ENCODE data around the gene ADK. TPM values are rescaled to one million over a fixed set of nuclear protein-coding genes. Genes with fewer than 3 reads are reported as not detected.
"Not testable (repeated sequence)": the region's sequence is repeated elsewhere in the genome, so short reads cannot be mapped to it uniquely, and the experiment has no call there.

ADK gene
- total and polyA plus RNA-seq, 7 experiments from 2014 or later: 20.7 to 43.8 (median 25.3) TPM

GRCh38 chr10:74437822-74438221 lies 286.8 kb downstream of the ADK start:
- Mint-ChIP-seq H3K4me3 (no peak overlapping the region), H3K27me3 (no peaks in the 10 kb centered on the region), H3K27ac (peak overlapping the region in 6 of 9 donors; percentile 2 to 50 (median 6)), H3K36me3 (peaks cover 0 to 13% (median 7%) of the 10 kb centered on the region in 5 donors), H3K9me3 (no peaks in the 10 kb centered on the region), H3K4me1 (peaks cover 4 to 32% (median 21%) of the 10 kb centered on the region in 7 donors)
- intact Hi-C loops (cut with micrococcal nuclease): no loop called here
- ChIA-PET POLR2A (interaction anchor here (0.7 kb wide), 1 partner anchor 99 kb away, joined by 4 read pairs; no protein-coding TSS in a partner anchor), CTCF (no interaction called here)
- ATAC-seq (no peak), DNase-seq (no peak)
- no peaks in the 10 kb centered on the region for H3K36me3 ChIP-seq (ENCODE audit: control insufficient read depth in 2 of 3, insufficient read depth in 3 of 3, low read length in 3 of 3)
- H3K9me3 ChIP-seq (ENCODE audit: control insufficient read depth in 2 of 3, low read length in 3 of 3): no peaks in the 10 kb centered on the region
- no peaks in the 10 kb centered on the region for H3K27me3 ChIP-seq (ENCODE audit: control insufficient read depth in 2 of 2, insufficient read depth in 2 of 2, low read length in 2 of 2)
- H3K27ac ChIP-seq (ENCODE audit: low read depth, low read length): no peak overlapping the region
- H3K4me3 ChIP-seq (ENCODE audit: low read length): no peak overlapping the region
- peaks cover 0 to 8% of the 10 kb centered on the region in 2 donors for H3K4me1 ChIP-seq (ENCODE audit: control insufficient read depth in 2 of 2, insufficient read depth in 2 of 2, low read length in 2 of 2)

DNA sequence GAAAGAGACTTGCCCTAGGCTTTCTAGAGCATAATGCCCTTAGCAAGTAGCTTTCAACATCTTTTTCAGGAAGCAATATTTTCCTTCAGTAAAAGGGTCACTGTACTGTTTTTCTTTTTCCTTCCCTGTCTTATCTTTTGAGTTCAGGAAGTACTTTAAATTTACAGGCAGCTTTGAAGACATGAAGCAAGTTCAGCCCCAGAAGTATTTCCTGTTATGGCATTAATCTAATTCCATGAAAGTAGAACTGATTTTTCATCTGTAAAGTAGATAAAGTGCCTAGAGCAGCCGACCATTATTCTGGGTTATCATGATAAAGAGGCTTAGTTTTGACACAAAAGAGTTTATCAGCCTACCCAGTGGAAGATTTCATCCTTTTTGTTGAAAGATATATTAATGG lies 288.2 kb downstream of the ADK start:
- H3K4me1 ChIP-seq (ENCODE audit: control insufficient read depth in 2 of 2, insufficient read depth in 2 of 2, low read length in 2 of 2): peaks cover 0 to 8% of the 10 kb centered on the region in 2 donors
- no peaks in the 10 kb centered on the region for H3K9me3 ChIP-seq (ENCODE audit: control insufficient read depth in 2 of 3, low read length in 3 of 3)
- peaks cover 0 to 13% (median 9%) of the 10 kb centered on the region in 5 donors for H3K36me3 Mint-ChIP-seq
- CTCF ChIA-PET: no interaction called here
- H3K36me3 ChIP-seq (ENCODE audit: control insufficient read depth in 2 of 3, insufficient read depth in 3 of 3, low read length in 3 of 3): no peaks in the 10 kb centered on the region
- intact Hi-C loops (cut with micrococcal nuclease): no loop called here
- peak overlapping the region in 7 of 9 donors; percentile 3 to 53 (median 40) for H3K27ac Mint-ChIP-seq
- H3K4me3 Mint-ChIP-seq: peak overlapping the region in 5 of 10 donors; percentile 6 to 32 (median 21)
- DNase-seq (peak in 1 of 9 donors; percentile 4), ATAC-seq (no peak)
- H3K4me3 ChIP-seq (ENCODE audit: low read length): no peak overlapping the region
- POLR2A ChIA-PET: no interaction called here
- H3K9me3 Mint-ChIP-seq: no peaks in the 10 kb centered on the region
- H3K27ac ChIP-seq (ENCODE audit: low read depth, low read length): no peak overlapping the region
- no peaks in the 10 kb centered on the region for H3K27me3 Mint-ChIP-seq
- H3K27me3 ChIP-seq (ENCODE audit: control insufficient read depth in 2 of 2, insufficient read depth in 2 of 2, low read length in 2 of 2): no peaks in the 10 kb centered on the region
- H3K4me1 Mint-ChIP-seq: peaks cover 4 to 32% (median 21%) of the 10 kb centered on the region in 7 donors

GRCh38 chr10:74445493-74445892 lies 294.5 kb downstream of the ADK start:
- Mint-ChIP-seq H3K36me3 (peaks cover 0 to 11% (median 3%) of the 10 kb centered on the region in 5 donors), H3K27me3 (no peaks in the 10 kb centered on the region), H3K4me1 (peaks cover 0 to 24% (median 12%) of the 10 kb centered on the region in 7 donors), H3K27ac (peak overlapping the region in 2 of 9 donors; percentile 33 to 39), H3K4me3 (peak overlapping the region in 1 of 10 donors; percentile 29), H3K9me3 (no peaks in the 10 kb centered on the region)
- Histone ChIP-seq H3K27ac (ENCODE audit: low read depth, low read length) (no peak overlapping the region), H3K4me1 (ENCODE audit: control insufficient read depth in 2 of 2, insufficient read depth in 2 of 2, low read length in 2 of 2) (peaks cover 0 to 9% of the 10 kb centered on the region in 2 donors), H3K36me3 (ENCODE audit: control insufficient read depth in 2 of 3, insufficient read depth in 3 of 3, low read length in 3 of 3) (no peaks in the 10 kb centered on the region), H3K4me3 (ENCODE audit: low read length) (no peak overlapping the region), H3K9me3 (ENCODE audit: control insufficient read depth in 2 of 3, low read length in 3 of 3) (no peaks in the 10 kb centered on the region), H3K27me3 (ENCODE audit: control insufficient read depth in 2 of 2, insufficient read depth in 2 of 2, low read length in 2 of 2) (no peaks in the 10 kb centered on the region)
- ChIA-PET CTCF (interaction anchor here (0.7 kb wide), 1 partner anchor 9 kb away, joined by 3 read pairs; no protein-coding TSS in a partner anchor), POLR2A (no interaction called here)
- intact Hi-C loops (cut with micrococcal nuclease): no loop called here
- no peak for ATAC-seq
- DNase-seq: peak in 5 of 9 donors; percentile 10 to 32 (median 14)

- no peaks in the 10 kb centered on the region for H3K27me3 Mint-ChIP-seq
- Histone ChIP-seq H3K27me3 (ENCODE audit: control insufficient read depth in 2 of 2, insufficient read depth in 2 of 2, low read length in 2 of 2) (no peaks in the 10 kb centered on the region), H3K27ac (ENCODE audit: low read depth, low read length) (no peak overlapping the region), H3K4me3 (ENCODE audit: low read length) (no peak overlapping the region), H3K4me1 (ENCODE audit: control insufficient read depth in 2 of 2, insufficient read depth in 2 of 2, low read length in 2 of 2) (peaks cover 0 to 3% of the 10 kb centered on the region in 2 donors), H3K9me3 (ENCODE audit: control insufficient read depth in 2 of 3, low read length in 3 of 3) (no peaks in the 10 kb centered on the region), H3K36me3 (ENCODE audit: control insufficient read depth in 2 of 3, insufficient read depth in 3 of 3, low read length in 3 of 3) (no peaks in the 10 kb centered on the region)
- H3K27ac Mint-ChIP-seq: no peak overlapping the region
- ChIA-PET POLR2A (no interaction called here), CTCF (no interaction called here)
- intact Hi-C loops (cut with micrococcal nuclease): no loop called here
- ATAC-seq (no peak), DNase-seq (no peak)
- peaks cover 0 to 6% (median 5%) of the 10 kb centered on the region in 7 donors for H3K4me1 Mint-ChIP-seq
- H3K4me3 Mint-ChIP-seq: no peak overlapping the region
- H3K36me3 Mint-ChIP-seq: peaks cover 0 to 20% (median 10%) of the 10 kb centered on the region in 5 donors
- H3K9me3 Mint-ChIP-seq: peaks cover 0 to 7% (median 0%) of the 10 kb centered on the region in 11 donors
Measured at GRCh38 chr10:74450602-74451001, 299.6 kb downstream of the ADK start.

- H3K36me3 Mint-ChIP-seq: peaks cover 5 to 24% (median 17%) of the 10 kb centered on the region in 5 donors
- no peak overlapping the region for H3K4me3 Mint-ChIP-seq
- no peaks in the 10 kb centered on the region for H3K4me1 ChIP-seq (ENCODE audit: control insufficient read depth in 2 of 2, insufficient read depth in 2 of 2, low read length in 2 of 2)
- POLR2A ChIA-PET: no interaction called here
- no peaks in the 10 kb centered on the region for H3K9me3 ChIP-seq (ENCODE audit: control insufficient read depth in 2 of 3, low read length in 3 of 3)
- intact Hi-C loops (cut with micrococcal nuclease): no loop called here
- no peak for ATAC-seq
- no peak overlapping the region for H3K4me3 ChIP-seq (ENCODE audit: low read length)
- no peak for DNase-seq
- CTCF ChIA-PET: no interaction called here
- no peaks in the 10 kb centered on the region for H3K36me3 ChIP-seq (ENCODE audit: control insufficient read depth in 2 of 3, insufficient read depth in 3 of 3, low read length in 3 of 3)
- H3K27me3 ChIP-seq (ENCODE audit: control insufficient read depth in 2 of 2, insufficient read depth in 2 of 2, low read length in 2 of 2): no peaks in the 10 kb centered on the region
- peaks cover 0 to 12% (median 3%) of the 10 kb centered on the region in 11 donors for H3K9me3 Mint-ChIP-seq
- H3K27ac ChIP-seq (ENCODE audit: low read depth, low read length): no peak overlapping the region
- peak overlapping the region in 1 of 9 donors; percentile 13 for H3K27ac Mint-ChIP-seq
- H3K27me3 Mint-ChIP-seq: no peaks in the 10 kb centered on the region
- H3K4me1 Mint-ChIP-seq: peaks cover 0 to 2% (median 2%) of the 10 kb centered on the region in 7 donors
Measured at GRCh38 chr10:74451127-74451829, 300.3 kb downstream of the ADK start.

DNA sequence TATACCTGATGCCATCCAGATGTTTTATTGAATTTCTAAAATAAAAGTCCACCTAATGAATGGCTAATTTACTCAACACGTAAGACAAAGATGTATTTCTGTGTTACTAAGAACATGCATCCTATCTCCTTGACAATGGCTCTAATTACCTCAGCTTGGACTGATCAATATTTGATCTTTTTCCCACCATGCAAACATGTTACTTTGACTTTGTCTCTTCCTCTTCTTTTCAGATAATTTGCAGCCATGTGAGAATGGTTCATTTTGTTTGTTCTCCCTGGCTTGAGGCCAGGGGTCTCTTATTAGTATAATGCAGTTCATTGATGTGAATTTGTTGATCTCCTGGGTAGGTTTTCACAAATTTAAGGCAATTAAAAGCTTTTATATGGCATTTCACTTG lies 302.1 kb downstream of the ADK start:
- H3K36me3 ChIP-seq (ENCODE audit: control insufficient read depth in 2 of 3, insufficient read depth in 3 of 3, low read length in 3 of 3): no peaks in the 10 kb centered on the region
- peak overlapping the region in 1 of 9 donors; percentile 17 for H3K27ac Mint-ChIP-seq
- H3K27me3 ChIP-seq (ENCODE audit: control insufficient read depth in 2 of 2, insufficient read depth in 2 of 2, low read length in 2 of 2): no peaks in the 10 kb centered on the region
- peaks cover 5 to 30% (median 25%) of the 10 kb centered on the region in 5 donors for H3K36me3 Mint-ChIP-seq
- H3K4me3 Mint-ChIP-seq: no peak overlapping the region
- ChIA-PET CTCF (no interaction called here), POLR2A (no interaction called here)
- H3K9me3 Mint-ChIP-seq: peaks cover 0 to 18% (median 5%) of the 10 kb centered on the region in 11 donors
- H3K27ac ChIP-seq (ENCODE audit: low read depth, low read length): no peak overlapping the region
- intact Hi-C loops (cut with micrococcal nuclease): no loop called here
- DNase-seq: no peak
- H3K4me1 ChIP-seq (ENCODE audit: control insufficient read depth in 2 of 2, insufficient read depth in 2 of 2, low read length in 2 of 2): no peaks in the 10 kb centered on the region
- no peaks in the 10 kb centered on the region for H3K27me3 Mint-ChIP-seq
- H3K4me1 Mint-ChIP-seq: peaks cover 0 to 3% (median 0%) of the 10 kb centered on the region in 7 donors
- no peak overlapping the region for H3K4me3 ChIP-seq (ENCODE audit: low read length)
- no peak for ATAC-seq
- no peaks in the 10 kb centered on the region for H3K9me3 ChIP-seq (ENCODE audit: control insufficient read depth in 2 of 3, low read length in 3 of 3)

- H3K36me3 ChIP-seq (ENCODE audit: control insufficient read depth in 2 of 3, insufficient read depth in 3 of 3, low read length in 3 of 3); H3K4me3 ChIP-seq (ENCODE audit: low read length); H3K4me1 ChIP-seq (ENCODE audit: control insufficient read depth in 2 of 2, insufficient read depth in 2 of 2, low read length in 2 of 2); H3K4me3 Mint-ChIP-seq; ATAC-seq; CTCF ChIA-PET; POLR2A ChIA-PET; intact Hi-C loops (cut with micrococcal nuclease); H3K9me3 ChIP-seq (ENCODE audit: control insufficient read depth in 2 of 3, low read length in 3 of 3); H3K4me1 Mint-ChIP-seq; H3K27me3 ChIP-seq (ENCODE audit: control insufficient read depth in 2 of 2, insufficient read depth in 2 of 2, low read length in 2 of 2); H3K27ac Mint-ChIP-seq; H3K27me3 Mint-ChIP-seq; H3K27ac ChIP-seq (ENCODE audit: low read depth, low read length); DNase-seq: not testable (repeated sequence)
- Mint-ChIP-seq H3K36me3 (peaks cover 5 to 28% (median 25%) of the 10 kb centered on the region in 5 donors), H3K9me3 (peaks cover 0 to 18% (median 5%) of the 10 kb centered on the region in 11 donors)
Measured at GRCh38 chr10:74457478-74457877, 306.5 kb downstream of the ADK start.
